GM23338 (cell line): ENCODE data around the gene KIF25.

ENCODE experiments used
- CTCF ChIP-seq, 2 experiments: fragments of 200-600 bp in 1 of 2; sonication (generic) in 1 of 2; conservative IDR thresholded peaks; 2 replicates each; pipeline versions ENCODE4 v1.5.1 to v1.6.1; 2016 to 2017; ENCODE audit warnings: antibody characterized with exemption in 2 of 2, low read depth in 2 of 2, mild to moderate bottlenecking in 2 of 2, moderate library complexity in 1 of 2
- EZH2 ChIP-seq: fragments of 200-600 bp; sonication (generic); IDR thresholded peaks from one replicate; pipeline ENCODE4 v1.8.0; 2017; ENCODE audit warnings: antibody characterized with exemption, mild to moderate bottlenecking, low read depth; ENCODE audit not compliant: unreplicated experiment
- POLR2AphosphoS5 ChIP-seq: IDR thresholded peaks from 2 replicates; pipeline ENCODE4 v1.6.1; 2016; ENCODE audit warnings: antibody characterized with exemption, low read depth
- REST ChIP-seq: IDR thresholded peaks from one replicate; pipeline ENCODE4 v1.6.1; 2018; ENCODE audit warnings: antibody characterized with exemption; ENCODE audit not compliant: unreplicated experiment

- no peak for TF ChIP-seq CTCF (conservative IDR thresholded peaks at IDR 0.05; ENCODE audit: low read depth in 2 of 2)
- no peak for TF ChIP-seq POLR2AphosphoS5
- TF ChIP-seq REST: no peak
- no peak for TF ChIP-seq EZH2
Measured at GRCh38 chr6:168050225-168050880, 52.9 kb downstream of the KIF25 start.
